ENCODE data around the gene ARSH.
"Not testable (repeated sequence)": the region's sequence is repeated elsewhere in the genome, so short reads cannot be mapped to it uniquely, and the experiment has no call there.

ARSH gene

GRCh38 chrX:3026074-3026815 is 19.9 kb downstream of the ARSH start:
- no peak for DNase-seq (ENCODE audit: insufficient read length, low spot score)
- no peak for FAIRE-seq
- no peak for TF ChIP-seq TAF1 (IDR thresholded peaks at IDR 0.05; ENCODE audit: low read depth, low read length)
- no peak for TF ChIP-seq POLR2AphosphoS5 (IDR thresholded peaks at IDR 0.05; ENCODE audit: low read depth, low read length)
- TF ChIP-seq PAX5 (IDR thresholded peaks at IDR 0.05; ENCODE audit: insufficient read depth, low read length, severe bottlenecking), result no peak
- TF ChIP-seq POLR2A (IDR thresholded peaks at IDR 0.05; ENCODE audit: low read depth, low read length), result no peak
- TF ChIP-seq SPI1 (IDR thresholded peaks at IDR 0.05; ENCODE audit: low read depth, low read length), result no peak
- no peak for TF ChIP-seq POU2F2 (IDR thresholded peaks at IDR 0.05; ENCODE audit: low read depth, low read length)

- FAIRE-seq, result no peak
- DNase-seq (ENCODE audit: insufficient read length, low spot score), result no peak
- TF ChIP-seq PAX5 (IDR thresholded peaks at IDR 0.05; ENCODE audit: insufficient read depth, low read length, severe bottlenecking) (no peak), SPI1 (IDR thresholded peaks at IDR 0.05; ENCODE audit: low read depth, low read length) (no peak), TAF1 (IDR thresholded peaks at IDR 0.05; ENCODE audit: low read depth, low read length) (no peak), POU2F2 (IDR thresholded peaks at IDR 0.05; ENCODE audit: low read depth, low read length) (no peak), POLR2A (IDR thresholded peaks at IDR 0.05; ENCODE audit: low read depth, low read length) (no peak), POLR2AphosphoS5 (IDR thresholded peaks at IDR 0.05; ENCODE audit: low read depth, low read length) (no peak)
Observed at GRCh38 chrX:3029129-3029528, 22.8 kb downstream of the ARSH start.

- FAIRE-seq, result no peak
- DNase-seq (ENCODE audit: insufficient read length, low spot score), result no peak
- TF ChIP-seq POLR2AphosphoS5 (IDR thresholded peaks at IDR 0.05; ENCODE audit: low read depth, low read length), result no peak
Observed at GRCh38 chrX:3037218-3037617, 30.9 kb downstream of the ARSH start.

GRCh38 chrX:3044196-3044595 is 37.9 kb downstream of the ARSH start:
- FAIRE-seq, result no peak
- no peak for TF ChIP-seq PAX5 (IDR thresholded peaks at IDR 0.05; ENCODE audit: insufficient read depth, low read length, severe bottlenecking)
- TF ChIP-seq TAF1 (IDR thresholded peaks at IDR 0.05; ENCODE audit: low read depth, low read length), result no peak
- TF ChIP-seq POU2F2 (IDR thresholded peaks at IDR 0.05; ENCODE audit: low read depth, low read length), result no peak
- TF ChIP-seq POLR2AphosphoS5 (IDR thresholded peaks at IDR 0.05; ENCODE audit: low read depth, low read length), result no peak
- TF ChIP-seq POLR2A (IDR thresholded peaks at IDR 0.05; ENCODE audit: low read depth, low read length), result no peak
- no peak for TF ChIP-seq SPI1 (IDR thresholded peaks at IDR 0.05; ENCODE audit: low read depth, low read length)
- DNase-seq (ENCODE audit: insufficient read length, low spot score), result no peak

GRCh38 chrX:3044671-3045070 is 38.3 kb downstream of the ARSH start:
- TF ChIP-seq PAX5 (IDR thresholded peaks at IDR 0.05; ENCODE audit: insufficient read depth, low read length, severe bottlenecking), result no peak
- TF ChIP-seq POU2F2 (IDR thresholded peaks at IDR 0.05; ENCODE audit: low read depth, low read length), result no peak
- TF ChIP-seq POLR2A (IDR thresholded peaks at IDR 0.05; ENCODE audit: low read depth, low read length), result no peak
- no peak for TF ChIP-seq SPI1 (IDR thresholded peaks at IDR 0.05; ENCODE audit: low read depth, low read length)
- FAIRE-seq (no peak), DNase-seq (ENCODE audit: insufficient read length, low spot score) (no peak)

- no peak for FAIRE-seq
- TF ChIP-seq POLR2AphosphoS5 (IDR thresholded peaks at IDR 0.05; ENCODE audit: low read depth, low read length), result no peak
- TF ChIP-seq TAF1 (IDR thresholded peaks at IDR 0.05; ENCODE audit: low read depth, low read length), result no peak
- TF ChIP-seq POLR2A (IDR thresholded peaks at IDR 0.05; ENCODE audit: low read depth, low read length), result no peak
- TF ChIP-seq SPI1 (IDR thresholded peaks at IDR 0.05; ENCODE audit: low read depth, low read length), result no peak
- no peak for TF ChIP-seq POU2F2 (IDR thresholded peaks at IDR 0.05; ENCODE audit: low read depth, low read length)
- no peak for TF ChIP-seq PAX5 (IDR thresholded peaks at IDR 0.05; ENCODE audit: insufficient read depth, low read length, severe bottlenecking)
- DNase-seq (ENCODE audit: insufficient read length, low spot score), result no peak
Observed at GRCh38 chrX:3046253-3047240, 40.2 kb downstream of the ARSH start.

GRCh38 chrX:3050523-3051175 is 44.3 kb downstream of the ARSH start:
- DNase-seq (ENCODE audit: insufficient read length, low spot score); FAIRE-seq: not testable (repeated sequence)

- TF ChIP-seq TAF1 (IDR thresholded peaks at IDR 0.05; ENCODE audit: low read depth, low read length) (no peak), SPI1 (IDR thresholded peaks at IDR 0.05; ENCODE audit: low read depth, low read length) (no peak), POLR2AphosphoS5 (IDR thresholded peaks at IDR 0.05; ENCODE audit: low read depth, low read length) (no peak), POLR2A (IDR thresholded peaks at IDR 0.05; ENCODE audit: low read depth, low read length) (no peak), POU2F2 (IDR thresholded peaks at IDR 0.05; ENCODE audit: low read depth, low read length) (no peak), PAX5 (IDR thresholded peaks at IDR 0.05; ENCODE audit: insufficient read depth, low read length, severe bottlenecking) (no peak)
- FAIRE-seq, result no peak
- no peak for DNase-seq (ENCODE audit: insufficient read length, low spot score)
Observed at GRCh38 chrX:3052860-3053259, 46.5 kb downstream of the ARSH start.

- FAIRE-seq, result no peak
- TF ChIP-seq PAX5 (IDR thresholded peaks at IDR 0.05; ENCODE audit: insufficient read depth, low read length, severe bottlenecking), result no peak
- no peak for DNase-seq (ENCODE audit: insufficient read length, low spot score)
Observed at GRCh38 chrX:3066555-3066954, 60.2 kb downstream of the ARSH start.

GRCh38 chrX:3075959-3076358 is 69.6 kb downstream of the ARSH start:
- FAIRE-seq (no peak), DNase-seq (ENCODE audit: insufficient read length, low spot score) (no peak)
- TF ChIP-seq SPI1 (IDR thresholded peaks at IDR 0.05; ENCODE audit: low read depth, low read length) (no peak), POLR2A (IDR thresholded peaks at IDR 0.05; ENCODE audit: low read depth, low read length) (no peak), TAF1 (IDR thresholded peaks at IDR 0.05; ENCODE audit: low read depth, low read length) (no peak), PAX5 (IDR thresholded peaks at IDR 0.05; ENCODE audit: insufficient read depth, low read length, severe bottlenecking) (no peak), POLR2AphosphoS5 (IDR thresholded peaks at IDR 0.05; ENCODE audit: low read depth, low read length) (no peak)
